PC-9 (cell line): ENCODE results near the gene CSK. TPM values are rescaled to one million over a fixed set of nuclear protein-coding genes. Genes with fewer than 3 reads are reported as not detected.

Source experiments
- BruUV-seq: library from RNA; stranded (reverse); fragments of 400-500 nt; replicated peaks from 2 replicates; lab custom pipeline; 2021; lab: Mats Ljungman, UMichigan
- CTCF ChIA-PET: fragments of 300-600 bp; sonication (Branson Sonifier 250); formaldehyde crosslinking; loops from one replicate; lab custom pipeline; 2022; ENCODE audit warnings: antibody characterized with exemption; lab: Charles Lee
- POLR2A ChIA-PET: fragments of 300-600 bp; sonication (Branson Sonifier 250); formaldehyde crosslinking; loops from one replicate; lab custom pipeline; 2022; ENCODE audit warnings: antibody characterized with exemption; ENCODE audit not compliant: unreplicated experiment; lab: Charles Lee
- DNase-seq, 2 experiments: peaks; one replicate each; pipeline versions ENCODE4 v3.0.0 to v3.0.0-alpha.2; 2015 to 2022; ENCODE audit warnings: mixed read lengths in 1 of 2
- H2AFZ ChIP-seq: fragments of 200-600 bp; sonication (generic); 2 replicates; pipeline ENCODE4 v1.8.1; 2017; ENCODE audit warnings: antibody characterized with exemption
- H3F3A ChIP-seq: fragments of 200-600 bp; sonication (generic); 2 replicates; pipeline ENCODE4 v1.8.1; 2017; ENCODE audit warnings: antibody characterized with exemption, mild to moderate bottlenecking, low read depth; ENCODE audit not compliant: insufficient read depth
- H3K27ac ChIP-seq: fragments of 200-600 bp; sonication (generic); 2 replicates; pipeline ENCODE4 v1.6.1; 2016; ENCODE audit warnings: mixed run types
- H3K27me3 ChIP-seq: fragments of 200-600 bp; sonication (generic); 2 replicates; pipeline ENCODE4 v1.6.1; 2016; ENCODE audit warnings: low read depth, mixed run types; ENCODE audit not compliant: insufficient read depth
- H3K36me3 ChIP-seq: fragments of 200-600 bp; sonication (generic); 2 replicates; pipeline ENCODE4 v1.6.1; 2016; ENCODE audit warnings: low read depth, mixed run types
- H3K4me1 ChIP-seq: fragments of 200-600 bp; sonication (generic); replicated peaks from 2 replicates; pipeline ENCODE4 v1.6.1; 2016; ENCODE audit warnings: mixed run types; ENCODE audit not compliant: insufficient read depth
- H3K4me2 ChIP-seq: fragments of 200-600 bp; sonication (generic); 2 replicates; pipeline ENCODE4 v1.6.1; 2017; ENCODE audit warnings: mixed run types
- H3K4me3 ChIP-seq: fragments of 200-600 bp; sonication (generic); 2 replicates; pipeline ENCODE4 v1.6.1; 2016; ENCODE audit warnings: mixed run types
- H3K79me2 ChIP-seq: fragments of 200-600 bp; sonication (generic); 2 replicates; pipeline ENCODE4 v1.6.1; 2017; ENCODE audit warnings: low read depth, mixed run types
- H3K9me2 ChIP-seq: fragments of 200-600 bp; sonication (generic); 2 replicates; pipeline ENCODE4 v1.8.1; 2017; ENCODE audit warnings: mild to moderate bottlenecking; ENCODE audit not compliant: insufficient read depth
- H3K9me3 ChIP-seq: fragments of 200-600 bp; sonication (generic); 2 replicates; pipeline ENCODE4 v1.8.1; 2016; ENCODE audit warnings: low read depth; ENCODE audit not compliant: insufficient read depth
- H4K20me1 ChIP-seq: fragments of 200-600 bp; sonication (generic); 2 replicates; pipeline ENCODE4 v1.8.1; 2017; ENCODE audit not compliant: insufficient read depth
- EZH2 ChIP-seq: fragments of 200-600 bp; sonication (generic); IDR thresholded peaks from 2 replicates; pipeline ENCODE4 v1.8.0; 2017; ENCODE audit warnings: antibody characterized with exemption, low read depth
- intact Hi-C: fragments of 100-400 bp; cut with micrococcal nuclease; formaldehyde crosslinking; loops from one replicate; pipeline ENCODE4 v1.10.0; 2022; ENCODE audit not compliant: unreplicated experiment
- total RNA-seq: library from RNA; stranded (reverse); gene quantifications from 2 replicates; pipeline ENCODE4 v1.2.3, GENCODE V29; 2021
- TF ChIP-seq, protein P1 (sequence below): fragments of 200-600 bp; sonication (generic); conservative IDR thresholded peaks from 2 replicates; pipeline ENCODE4 v1.6.1; 2017; ENCODE audit warnings: mixed run types, antibody characterized with exemption, mild to moderate bottlenecking, moderate library complexity

Gene CSK
- total RNA-seq, 1 experiment from 2014 or later: 78.3 TPM

DNA sequence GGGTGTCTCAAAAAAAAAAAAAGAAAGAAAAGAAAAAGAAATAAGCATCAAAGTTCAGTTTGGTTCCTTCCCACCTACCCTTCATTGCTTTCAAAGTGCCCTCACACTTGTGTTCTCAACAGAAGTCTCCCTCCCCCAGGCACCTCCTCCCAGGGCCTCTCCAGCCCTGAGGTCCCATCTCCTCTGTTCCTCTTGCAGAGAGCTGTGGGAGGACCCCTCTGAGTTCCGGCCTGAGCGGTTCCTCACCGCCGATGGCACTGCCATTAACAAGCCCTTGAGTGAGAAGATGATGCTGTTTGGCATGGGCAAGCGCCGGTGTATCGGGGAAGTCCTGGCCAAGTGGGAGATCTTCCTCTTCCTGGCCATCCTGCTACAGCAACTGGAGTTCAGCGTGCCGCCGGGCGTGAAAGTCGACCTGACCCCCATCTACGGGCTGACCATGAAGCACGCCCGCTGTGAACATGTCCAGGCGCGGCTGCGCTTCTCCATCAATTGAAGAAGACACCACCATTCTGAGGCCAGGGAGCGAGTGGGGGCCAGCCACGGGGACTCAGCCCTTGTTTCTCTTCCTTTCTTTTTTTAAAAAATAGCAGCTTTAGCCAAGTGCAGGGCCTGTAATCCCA is 27.2 kb upstream of the CSK start:
- TF ChIP-seq, protein P1, sequence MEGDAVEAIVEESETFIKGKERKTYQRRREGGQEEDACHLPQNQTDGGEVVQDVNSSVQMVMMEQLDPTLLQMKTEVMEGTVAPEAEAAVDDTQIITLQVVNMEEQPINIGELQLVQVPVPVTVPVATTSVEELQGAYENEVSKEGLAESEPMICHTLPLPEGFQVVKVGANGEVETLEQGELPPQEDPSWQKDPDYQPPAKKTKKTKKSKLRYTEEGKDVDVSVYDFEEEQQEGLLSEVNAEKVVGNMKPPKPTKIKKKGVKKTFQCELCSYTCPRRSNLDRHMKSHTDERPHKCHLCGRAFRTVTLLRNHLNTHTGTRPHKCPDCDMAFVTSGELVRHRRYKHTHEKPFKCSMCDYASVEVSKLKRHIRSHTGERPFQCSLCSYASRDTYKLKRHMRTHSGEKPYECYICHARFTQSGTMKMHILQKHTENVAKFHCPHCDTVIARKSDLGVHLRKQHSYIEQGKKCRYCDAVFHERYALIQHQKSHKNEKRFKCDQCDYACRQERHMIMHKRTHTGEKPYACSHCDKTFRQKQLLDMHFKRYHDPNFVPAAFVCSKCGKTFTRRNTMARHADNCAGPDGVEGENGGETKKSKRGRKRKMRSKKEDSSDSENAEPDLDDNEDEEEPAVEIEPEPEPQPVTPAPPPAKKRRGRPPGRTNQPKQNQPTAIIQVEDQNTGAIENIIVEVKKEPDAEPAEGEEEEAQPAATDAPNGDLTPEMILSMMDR: no peak
- no peak for TF ChIP-seq EZH2
- Histone ChIP-seq H2AFZ (no peak overlapping the region), H3K4me1 (peaks cover 7% of the 10 kb centered on the region; the same call in 1 of the 2 replicates), H3F3A (peaks cover 9% of the 10 kb centered on the region), H3K27me3 (no peaks in the 10 kb centered on the region), H3K27ac (no peak overlapping the region), H3K79me2 (no peaks in the 10 kb centered on the region), H3K9me3 (no peaks in the 10 kb centered on the region), H3K36me3 (no peaks in the 10 kb centered on the region), H3K4me2 (no peak overlapping the region), H4K20me1 (no peaks in the 10 kb centered on the region), H3K4me3 (no peak overlapping the region), H3K9me2 (no peaks in the 10 kb centered on the region)
- ChIA-PET POLR2A (interaction anchor here (0.6 kb wide), 1 partner anchor 268 kb away, joined by 3 read pairs; the partner anchor contains the start of gene PPCDC), CTCF (no interaction called here)
- no peak for DNase-seq
- intact Hi-C loops: no loop called here
- no TSS peak for BruUV-seq

DNA sequence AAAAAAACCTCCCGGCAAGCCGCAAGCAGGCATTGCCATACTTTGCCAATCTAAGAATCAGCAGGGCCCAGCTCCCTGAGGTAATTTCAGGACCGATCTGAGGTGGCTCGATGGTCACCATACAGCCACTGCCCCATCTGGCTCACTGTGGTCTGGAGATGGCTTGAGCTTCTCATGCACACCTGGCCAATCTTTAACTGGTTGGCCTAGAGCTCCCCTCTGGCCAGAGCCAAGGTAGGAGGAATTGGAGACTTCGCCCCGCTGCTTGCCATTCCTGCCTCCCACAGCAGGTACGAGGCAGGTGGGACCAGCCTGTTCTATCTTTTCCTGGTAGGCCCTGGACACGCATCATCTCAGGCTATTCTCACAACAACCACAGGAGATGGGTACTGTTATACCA is 23.1 kb upstream of the CSK start:
- Histone ChIP-seq H3K79me2 (no peaks in the 10 kb centered on the region), H3K9me2 (no peaks in the 10 kb centered on the region), H3F3A (no peaks in the 10 kb centered on the region), H3K4me2 (no peak overlapping the region), H3K4me3 (no peak overlapping the region), H3K36me3 (no peaks in the 10 kb centered on the region), H3K9me3 (no peaks in the 10 kb centered on the region), H3K27ac (no peak overlapping the region), H2AFZ (no peak overlapping the region), H4K20me1 (no peaks in the 10 kb centered on the region), H3K4me1 (no peaks in the 10 kb centered on the region), H3K27me3 (no peaks in the 10 kb centered on the region)
- no peak for TF ChIP-seq EZH2
- TF ChIP-seq, protein P1: no peak
- CTCF ChIA-PET: interaction anchor here (1.1 kb wide), 1 partner anchor 13 kb away, joined by 3 read pairs; no protein-coding TSS in a partner anchor
- intact Hi-C loops: no loop called here
- no TSS peak for BruUV-seq
- no peak for DNase-seq
- POLR2A ChIA-PET: no interaction called here

DNA sequence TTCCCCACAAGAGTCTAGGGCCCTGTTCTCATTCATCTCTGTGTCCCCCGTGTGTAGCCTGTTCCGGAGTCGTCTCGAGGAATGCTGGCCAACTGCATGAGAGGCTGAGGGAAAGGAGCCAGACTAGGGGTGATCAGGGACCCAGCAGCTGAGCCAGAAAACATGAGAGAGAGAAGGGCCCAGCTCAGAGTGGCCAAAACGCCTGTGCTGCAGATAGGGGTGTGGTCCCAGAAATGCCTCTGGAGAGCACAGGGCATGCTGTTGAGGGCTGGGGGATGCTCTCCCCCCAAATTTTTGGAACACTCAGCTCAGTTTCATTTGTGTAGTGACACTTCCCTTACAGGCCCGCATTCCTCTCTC is 19.1 kb upstream of the CSK start:
- H3K27me3 ChIP-seq: no peaks in the 10 kb centered on the region
- no peaks in the 10 kb centered on the region for H3K79me2 ChIP-seq
- no peaks in the 10 kb centered on the region for H3K9me2 ChIP-seq
- H3K36me3 ChIP-seq: no peaks in the 10 kb centered on the region
- no peaks in the 10 kb centered on the region for H3F3A ChIP-seq
- no peak overlapping the region for H3K27ac ChIP-seq
- CTCF ChIA-PET: interaction anchor here (0.5 kb wide), 1 partner anchor 37 kb away, joined by 7 read pairs; the partner anchor contains the start of gene CYP1A1
- BruUV-seq: no TSS peak
- H3K4me3 ChIP-seq: no peak overlapping the region
- no peak overlapping the region for H3K4me2 ChIP-seq
- DNase-seq: no peak
- H2AFZ ChIP-seq: no peak overlapping the region
- H3K4me1 ChIP-seq: no peaks in the 10 kb centered on the region
- H4K20me1 ChIP-seq: no peaks in the 10 kb centered on the region
- POLR2A ChIA-PET: no interaction called here
- intact Hi-C loops: no loop called here
- no peak for TF ChIP-seq EZH2
- TF ChIP-seq, protein P1: no peak
- no peaks in the 10 kb centered on the region for H3K9me3 ChIP-seq
